Duodenal mucosa (tissue), 2 donors: ENCODE data around the gene COL5A1.
A peak's percentile ranks its signal among the peaks of the same experiment; 100 is the strongest.

Experiments
- H3K27ac ChIP-seq: one replicate; pipeline ENCODE4 v1.7.0; 2013; ENCODE audit warnings: low read depth, low read length
- H3K27me3 ChIP-seq, 2 donors: one replicate each; pipeline ENCODE4 v1.7.0; 2013; ENCODE audit warnings: low read length in 2 of 2, control low read depth in 1 of 2; ENCODE audit not compliant: insufficient read depth in 2 of 2, control insufficient read depth in 1 of 2
- H3K36me3 ChIP-seq, 2 donors: one replicate each; pipeline ENCODE4 v1.7.0; 2013; ENCODE audit warnings: low read length in 2 of 2, control low read depth in 1 of 2; ENCODE audit not compliant: insufficient read depth in 2 of 2, control insufficient read depth in 1 of 2
- H3K4me1 ChIP-seq, 2 donors: one replicate each; pipeline ENCODE4 v1.7.0; 2013; ENCODE audit warnings: low read length in 2 of 2, control low read depth in 1 of 2; ENCODE audit not compliant: insufficient read depth in 2 of 2, control insufficient read depth in 1 of 2
- H3K4me3 ChIP-seq, 2 donors: one replicate each; pipeline ENCODE4 v1.7.0; 2013; ENCODE audit warnings: low read length in 2 of 2, low read depth in 1 of 2
- H3K9ac ChIP-seq, 2 donors: one replicate each; pipeline ENCODE4 v1.7.0; 2013; ENCODE audit warnings: low read length in 2 of 2, low read depth in 1 of 2
- H3K9me3 ChIP-seq, 2 donors: one replicate each; pipeline ENCODE4 v1.7.0; 2013; ENCODE audit warnings: low read length in 2 of 2, control low read depth in 1 of 2; ENCODE audit not compliant: control insufficient read depth in 1 of 2

Gene COL5A1

DNA sequence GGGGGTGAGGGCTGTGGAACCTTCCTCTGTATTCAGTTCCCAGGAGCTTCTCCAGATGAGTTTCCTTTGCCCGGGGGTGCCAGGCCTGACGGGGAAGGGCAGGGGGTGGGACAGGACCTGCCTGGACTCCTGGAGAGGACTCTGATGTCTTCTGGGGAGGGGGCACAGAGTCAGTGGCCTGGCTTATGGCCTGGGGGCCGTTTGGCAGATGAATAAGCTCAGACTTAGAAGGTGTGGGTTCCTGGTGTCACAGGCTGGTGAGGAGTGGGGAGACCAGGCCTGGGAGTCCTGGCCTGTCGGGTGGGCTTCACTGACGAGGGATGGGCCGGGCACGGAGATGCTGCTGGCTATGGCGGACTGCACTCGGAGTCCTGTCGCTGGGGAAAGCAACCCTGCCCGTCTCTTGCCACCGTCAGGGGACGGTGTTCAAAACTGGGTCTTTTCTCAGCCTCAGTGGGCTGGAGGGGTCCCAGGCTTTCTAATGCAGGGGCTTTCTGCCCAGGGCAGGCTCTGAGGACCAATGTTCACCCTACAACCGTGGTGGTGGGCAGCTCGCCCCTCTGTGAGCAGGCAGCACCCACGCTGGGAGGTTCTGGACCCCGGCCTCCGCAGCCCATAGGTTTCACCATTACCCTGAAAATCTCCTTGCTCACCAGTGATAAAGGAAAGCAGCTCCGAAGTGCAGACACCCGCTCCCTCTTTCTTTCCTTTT is 16.2 kb downstream of the COL5A1 start:
- no peaks in the 10 kb centered on the region for H3K27me3 ChIP-seq
- no peak overlapping the region for H3K4me3 ChIP-seq
- H3K9ac ChIP-seq, result no peak overlapping the region
- no peak overlapping the region for H3K27ac ChIP-seq
- no peaks in the 10 kb centered on the region for H3K4me1 ChIP-seq
- H3K36me3 ChIP-seq, result no peaks in the 10 kb centered on the region
- peaks cover 10 to 11% of the 10 kb centered on the region in 2 donors for H3K9me3 ChIP-seq

DNA sequence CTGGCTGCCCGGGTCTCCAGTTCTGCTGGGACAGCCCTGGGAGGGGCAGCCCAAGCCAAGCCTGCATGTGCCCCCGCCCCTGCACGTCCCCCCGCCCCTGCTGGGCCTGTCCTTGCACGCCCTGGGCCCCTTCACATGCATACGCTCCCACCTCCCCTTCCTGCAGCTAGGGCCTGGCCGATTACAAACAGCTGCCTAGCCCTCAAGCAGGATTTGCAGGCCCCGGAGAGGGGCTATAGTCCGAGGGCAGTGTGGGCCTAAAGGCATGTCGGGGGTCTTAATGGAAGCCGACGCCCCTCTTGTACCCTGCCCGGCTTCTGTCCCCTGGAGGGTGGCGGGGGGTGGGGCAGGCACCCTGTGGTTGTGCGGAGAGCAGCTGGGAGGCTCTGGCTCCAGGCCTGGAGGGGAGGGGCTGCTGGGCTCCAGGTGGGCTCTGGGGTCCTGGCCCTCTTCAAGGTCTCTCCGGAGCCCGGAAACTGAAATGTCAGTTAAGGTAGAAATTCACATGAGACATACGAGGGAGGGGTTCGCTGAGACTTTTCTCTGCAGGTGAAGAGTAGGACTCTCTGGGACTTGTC is 16.9 kb downstream of the COL5A1 start:
- peaks cover 10 to 11% of the 10 kb centered on the region in 2 donors for H3K9me3 ChIP-seq
- no peak overlapping the region for H3K4me3 ChIP-seq
- H3K36me3 ChIP-seq, result no peaks in the 10 kb centered on the region
- no peak overlapping the region for H3K27ac ChIP-seq
- H3K4me1 ChIP-seq, result no peaks in the 10 kb centered on the region
- H3K27me3 ChIP-seq, result no peaks in the 10 kb centered on the region
- H3K9ac ChIP-seq, result no peak overlapping the region

DNA sequence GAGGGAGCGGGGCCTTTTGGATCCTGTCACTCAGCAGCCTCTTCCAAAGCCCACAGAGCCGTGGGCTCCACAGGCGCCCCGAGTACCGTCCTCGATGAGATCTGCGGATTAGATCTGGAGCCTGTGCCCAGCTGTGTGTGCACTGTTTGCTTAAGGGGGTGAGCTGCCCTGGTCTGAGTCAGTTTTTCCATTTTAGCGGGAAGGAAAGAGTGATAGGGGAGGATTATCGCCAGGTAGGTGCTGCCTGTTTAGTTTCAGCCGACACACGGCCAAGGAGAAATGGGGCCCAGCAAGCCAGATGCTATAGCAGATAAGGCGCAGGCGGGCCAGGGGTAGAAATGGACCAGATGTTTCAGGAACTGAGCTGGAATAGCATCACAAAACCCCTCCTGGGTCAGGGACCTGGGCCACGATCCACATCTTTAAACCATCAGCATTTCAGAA is 18.1 kb downstream of the COL5A1 start:
- Histone ChIP-seq H3K9ac (no peak overlapping the region), H3K27me3 (no peaks in the 10 kb centered on the region), H3K27ac (no peak overlapping the region), H3K4me3 (no peak overlapping the region), H3K9me3 (peaks cover 10 to 11% of the 10 kb centered on the region in 2 donors), H3K4me1 (no peaks in the 10 kb centered on the region), H3K36me3 (no peaks in the 10 kb centered on the region)

DNA sequence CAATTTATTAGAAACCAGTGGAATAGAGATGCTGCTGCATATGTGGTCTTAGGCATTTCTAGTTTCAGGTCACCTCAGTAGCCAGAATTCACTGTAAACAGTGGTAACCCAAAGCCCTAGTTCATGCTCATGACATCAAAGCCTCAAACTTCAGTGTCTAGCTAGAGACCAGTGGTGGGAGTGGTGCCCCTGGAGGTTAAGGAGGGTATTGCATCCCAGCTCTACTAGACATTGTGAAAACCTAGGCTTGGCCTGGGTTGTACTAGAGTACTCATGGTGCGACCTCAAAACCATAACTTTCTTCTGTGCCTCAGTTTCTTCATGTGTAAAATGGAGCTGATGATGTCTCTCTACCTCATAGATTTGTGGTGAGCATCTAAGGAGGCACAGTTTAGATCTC is 18.8 kb downstream of the COL5A1 start:
- H3K4me3 ChIP-seq, result no peak overlapping the region
- H3K27me3 ChIP-seq, result no peaks in the 10 kb centered on the region
- H3K4me1 ChIP-seq, result no peaks in the 10 kb centered on the region
- H3K9me3 ChIP-seq, result peaks cover 10 to 11% of the 10 kb centered on the region in 2 donors
- no peak overlapping the region for H3K9ac ChIP-seq
- no peaks in the 10 kb centered on the region for H3K36me3 ChIP-seq
- no peak overlapping the region for H3K27ac ChIP-seq

DNA sequence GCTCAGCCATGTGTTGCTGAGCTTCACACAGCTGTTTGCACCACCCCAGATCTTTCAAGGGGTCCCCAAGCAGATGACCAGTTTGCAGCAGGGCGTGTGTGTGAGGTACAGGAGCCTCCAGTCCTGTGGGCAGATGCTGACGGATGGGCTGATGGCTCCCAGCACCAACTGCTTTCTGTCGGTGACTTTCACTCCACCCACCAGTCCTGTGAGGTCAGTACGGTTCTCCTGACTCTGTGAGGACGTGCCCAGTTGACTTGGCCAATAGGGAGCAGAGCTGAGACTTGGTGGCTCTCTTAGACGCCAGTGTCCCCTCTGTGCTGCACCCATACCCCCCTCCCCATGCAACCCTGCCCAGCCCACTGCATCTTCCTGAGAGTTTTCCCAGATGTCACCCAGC is 19.7 kb downstream of the COL5A1 start:
- no peak overlapping the region for H3K9ac ChIP-seq
- no peaks in the 10 kb centered on the region for H3K4me1 ChIP-seq
- peaks cover 10 to 11% of the 10 kb centered on the region in 2 donors for H3K9me3 ChIP-seq
- H3K27ac ChIP-seq, result no peak overlapping the region
- H3K4me3 ChIP-seq, result no peak overlapping the region
- no peaks in the 10 kb centered on the region for H3K36me3 ChIP-seq
- no peaks in the 10 kb centered on the region for H3K27me3 ChIP-seq

DNA sequence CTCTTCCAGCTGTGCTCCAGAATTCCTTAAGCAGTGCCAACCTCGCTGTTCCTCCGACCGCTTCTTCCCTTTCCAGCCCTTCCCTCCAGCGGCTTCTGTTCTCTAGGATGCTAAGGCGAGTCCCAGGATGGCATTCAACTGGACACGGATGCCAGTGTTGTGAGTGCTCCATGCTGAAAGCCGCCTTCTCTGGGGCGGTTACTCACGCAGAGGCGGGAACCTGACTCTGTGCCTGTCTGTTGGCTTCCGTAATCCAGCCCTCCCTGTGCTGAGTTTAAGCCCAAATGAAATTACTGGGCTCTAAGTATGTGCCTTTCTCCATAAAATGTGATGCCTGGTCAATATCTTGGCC is 20.2 kb downstream of the COL5A1 start:
- Histone ChIP-seq H3K27me3 (no peaks in the 10 kb centered on the region), H3K9me3 (peaks cover 10 to 11% of the 10 kb centered on the region in 2 donors), H3K4me3 (no peak overlapping the region), H3K27ac (no peak overlapping the region), H3K4me1 (no peaks in the 10 kb centered on the region), H3K9ac (no peak overlapping the region), H3K36me3 (no peaks in the 10 kb centered on the region)

DNA sequence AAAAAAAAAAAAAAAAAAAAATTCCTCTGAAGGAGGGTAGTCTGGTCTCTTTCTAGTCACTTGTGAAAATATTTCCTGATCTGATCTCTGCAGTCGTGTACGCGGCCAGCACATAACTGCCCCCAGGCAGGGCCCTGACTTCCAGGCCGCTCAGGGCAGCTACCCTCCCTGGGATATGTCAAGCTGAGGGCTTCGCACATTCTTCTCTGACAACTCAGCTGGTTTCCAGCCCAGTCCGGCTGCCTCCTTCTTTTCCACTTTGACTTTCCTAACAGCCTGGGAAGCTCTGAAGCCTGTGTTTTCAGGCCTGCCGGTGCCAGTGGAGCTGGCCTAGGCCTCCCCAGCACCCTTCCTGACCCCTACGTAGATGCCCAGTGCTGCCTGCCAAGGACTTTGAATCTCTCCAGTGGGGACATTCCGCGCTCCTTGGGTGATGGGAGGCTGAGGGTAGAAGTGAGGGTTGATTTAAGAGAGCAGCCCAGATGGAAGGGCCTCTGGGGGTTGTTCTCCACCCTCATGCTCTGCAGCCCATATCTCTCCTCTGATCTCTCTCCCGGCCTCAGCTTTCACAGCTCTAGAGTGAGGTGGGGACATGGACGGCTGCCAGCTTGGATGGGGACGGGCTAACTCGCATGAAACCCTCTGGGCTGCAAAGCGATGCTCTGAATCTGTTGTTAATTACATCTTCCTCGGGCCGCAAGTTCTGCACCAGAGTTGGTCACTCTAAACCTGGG is 20.7 kb downstream of the COL5A1 start:
- no peak overlapping the region for H3K27ac ChIP-seq
- H3K4me3 ChIP-seq, result no peak overlapping the region
- H3K9me3 ChIP-seq, result peaks cover 10 to 11% of the 10 kb centered on the region in 2 donors
- peak overlapping the region in 1 of 2 donors; percentile 7 for H3K9ac ChIP-seq
- H3K4me1 ChIP-seq, result no peaks in the 10 kb centered on the region
- no peaks in the 10 kb centered on the region for H3K36me3 ChIP-seq
- H3K27me3 ChIP-seq, result no peaks in the 10 kb centered on the region

DNA sequence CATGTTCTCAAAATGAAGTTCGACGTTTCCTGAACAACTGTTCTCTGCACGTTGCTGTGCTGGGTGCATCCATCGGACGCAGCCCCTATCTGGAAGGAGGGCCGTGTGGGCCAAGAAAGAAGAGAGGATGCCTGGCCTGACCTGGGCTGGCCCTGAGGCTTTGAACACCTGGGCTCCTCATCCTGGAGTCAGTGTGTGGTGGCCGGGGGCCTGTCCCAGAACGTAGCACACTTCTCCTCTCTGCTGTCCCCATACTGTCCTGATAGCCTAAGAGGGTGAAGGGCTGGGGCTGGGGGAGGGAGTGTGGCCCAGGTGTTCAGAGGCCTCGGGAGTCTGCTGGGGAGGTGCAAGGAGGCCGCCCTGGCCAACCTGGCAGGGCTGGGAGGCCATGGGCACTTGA is 21.5 kb downstream of the COL5A1 start:
- Histone ChIP-seq H3K27ac (no peak overlapping the region), H3K4me1 (no peaks in the 10 kb centered on the region), H3K27me3 (no peaks in the 10 kb centered on the region)

DNA sequence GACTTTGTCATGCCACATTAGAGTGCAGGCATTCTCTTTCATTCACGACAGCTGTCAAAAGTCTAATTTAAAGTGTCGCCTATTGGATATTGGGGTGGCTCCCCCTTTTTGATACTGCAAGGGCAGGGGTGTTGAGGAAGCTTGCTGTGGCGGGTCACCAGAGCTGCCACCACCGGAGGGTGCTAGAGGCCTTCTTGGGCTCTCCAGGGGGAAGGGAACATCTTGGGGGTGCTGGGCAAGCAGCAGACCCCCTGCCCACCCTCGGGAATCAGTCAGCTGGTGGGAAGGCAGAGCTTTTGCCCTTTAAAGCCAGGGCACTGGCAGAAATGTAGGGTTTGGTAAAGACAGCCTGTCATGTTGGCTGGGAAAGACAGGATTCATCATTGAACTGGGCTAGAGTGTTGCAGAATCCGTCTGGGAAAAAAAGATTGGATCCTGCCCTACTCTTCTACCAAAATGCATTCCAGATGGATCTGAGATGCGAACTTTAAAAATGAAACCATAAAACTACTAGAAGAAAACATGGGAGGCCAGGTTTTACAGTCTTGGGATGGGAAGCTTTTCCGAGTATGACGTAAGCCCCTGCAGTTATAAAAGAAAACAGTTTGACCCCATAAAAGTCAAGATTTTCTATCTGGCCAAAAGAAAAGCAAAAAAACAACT is 22.3 kb downstream of the COL5A1 start:
- Histone ChIP-seq H3K4me1 (no peaks in the 10 kb centered on the region), H3K27me3 (no peaks in the 10 kb centered on the region), H3K9me3 (peaks cover 10 to 11% of the 10 kb centered on the region in 2 donors), H3K27ac (no peak overlapping the region), H3K9ac (no peak overlapping the region), H3K36me3 (no peaks in the 10 kb centered on the region), H3K4me3 (no peak overlapping the region)

More for the DNA sequence above, 21.5 kb downstream of the COL5A1 start:
- no peak overlapping the region for H3K4me3 ChIP-seq
- H3K9ac ChIP-seq, result no peak overlapping the region
- H3K9me3 ChIP-seq, result peaks cover 10 to 11% of the 10 kb centered on the region in 2 donors
- no peaks in the 10 kb centered on the region for H3K36me3 ChIP-seq

DNA sequence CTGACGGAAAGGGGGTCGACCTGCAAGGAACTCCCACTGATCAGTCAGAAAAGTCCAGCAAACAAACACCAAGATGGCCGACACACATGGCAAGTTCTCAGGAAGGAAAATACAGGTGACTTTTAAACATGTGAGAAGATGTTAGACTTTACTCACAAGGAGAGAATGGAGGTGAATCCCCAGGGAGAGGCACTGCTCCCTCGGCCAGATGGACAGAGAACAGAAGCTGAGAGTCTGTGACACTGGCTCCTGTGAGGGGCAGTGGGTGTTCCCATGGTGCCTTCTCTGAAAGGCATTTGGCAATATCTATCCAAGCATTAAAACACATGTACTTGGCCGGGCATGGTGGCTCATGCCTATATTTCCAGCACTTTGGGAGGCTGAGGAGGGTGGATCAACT is 22.8 kb downstream of the COL5A1 start:
- H3K27ac ChIP-seq, result no peak overlapping the region
- H3K4me3 ChIP-seq, result no peak overlapping the region
- no peak overlapping the region for H3K9ac ChIP-seq
- no peaks in the 10 kb centered on the region for H3K27me3 ChIP-seq
- no peaks in the 10 kb centered on the region for H3K4me1 ChIP-seq
- H3K36me3 ChIP-seq, result no peaks in the 10 kb centered on the region
- H3K9me3 ChIP-seq, result peaks cover 10 to 11% of the 10 kb centered on the region in 2 donors
